ENCODE measurements around the gene MYO1E.
A peak's percentile ranks its signal among the peaks of the same experiment; 100 is the strongest.

MYO1E gene

GRCh38 chr15:59140422-59141226 is 232.0 kb downstream of the MYO1E start:
- Histone ChIP-seq H2AFZ (no peak overlapping the region), H3K4me1 (no peaks in the 10 kb centered on the region), H3K36me3 (ENCODE audit: control insufficient read depth, insufficient read depth, low read length) (no peaks in the 10 kb centered on the region), H3K27ac (no peak overlapping the region), H3K79me2 (no peaks in the 10 kb centered on the region), H3K4me2 (ENCODE audit: low read length) (no peak overlapping the region), H3K9me3 (ENCODE audit: control insufficient read depth, low read length) (no peaks in the 10 kb centered on the region), H3K4me3 (ENCODE audit: low read depth, low read length) (no peak overlapping the region), H3K9ac (no peak overlapping the region), H3K27me3 (ENCODE audit: control insufficient read depth, insufficient read depth, low read length) (no peaks in the 10 kb centered on the region)
- no peak for TF ChIP-seq CTCF (IDR thresholded peaks at IDR 0.05)

GRCh38 chr15:59138243-59138642 is 234.4 kb downstream of the MYO1E start:
- no peaks in the 10 kb centered on the region for H3K4me1 ChIP-seq
- H3K36me3 ChIP-seq (ENCODE audit: control insufficient read depth, insufficient read depth, low read length): no peaks in the 10 kb centered on the region
- H3K27me3 ChIP-seq (ENCODE audit: control insufficient read depth, insufficient read depth, low read length): no peaks in the 10 kb centered on the region
- no peak overlapping the region for H3K9ac ChIP-seq
- no peaks in the 10 kb centered on the region for H3K9me3 ChIP-seq (ENCODE audit: control insufficient read depth, low read length)
- TF ChIP-seq CTCF (IDR thresholded peaks at IDR 0.05): peak; percentile 16
- H3K79me2 ChIP-seq: no peaks in the 10 kb centered on the region
- no peak overlapping the region for H2AFZ ChIP-seq
- no peak overlapping the region for H3K4me2 ChIP-seq (ENCODE audit: low read length)
- no peak overlapping the region for H3K27ac ChIP-seq
- no peak overlapping the region for H3K4me3 ChIP-seq (ENCODE audit: low read depth, low read length)

GRCh38 chr15:59137566-59137965 is 235.1 kb downstream of the MYO1E start:
- no peak overlapping the region for H2AFZ ChIP-seq
- no peak overlapping the region for H3K27ac ChIP-seq
- H3K9ac ChIP-seq: no peak overlapping the region
- no peaks in the 10 kb centered on the region for H3K79me2 ChIP-seq
- H3K27me3 ChIP-seq (ENCODE audit: control insufficient read depth, insufficient read depth, low read length): no peaks in the 10 kb centered on the region
- H3K4me3 ChIP-seq (ENCODE audit: low read depth, low read length): no peak overlapping the region
- TF ChIP-seq CTCF (IDR thresholded peaks at IDR 0.05): no peak
- H3K36me3 ChIP-seq (ENCODE audit: control insufficient read depth, insufficient read depth, low read length): no peaks in the 10 kb centered on the region
- H3K4me1 ChIP-seq: no peaks in the 10 kb centered on the region
- H3K4me2 ChIP-seq (ENCODE audit: low read length): no peak overlapping the region
- no peaks in the 10 kb centered on the region for H3K9me3 ChIP-seq (ENCODE audit: control insufficient read depth, low read length)

- Histone ChIP-seq H3K9ac (no peak overlapping the region), H3K4me1 (no peaks in the 10 kb centered on the region), H3K4me3 (ENCODE audit: low read depth, low read length) (no peak overlapping the region), H3K4me2 (ENCODE audit: low read length) (no peak overlapping the region), H2AFZ (no peak overlapping the region), H3K27me3 (ENCODE audit: control insufficient read depth, insufficient read depth, low read length) (no peaks in the 10 kb centered on the region), H3K9me3 (ENCODE audit: control insufficient read depth, low read length) (no peaks in the 10 kb centered on the region), H3K79me2 (no peaks in the 10 kb centered on the region), H3K36me3 (ENCODE audit: control insufficient read depth, insufficient read depth, low read length) (no peaks in the 10 kb centered on the region), H3K27ac (no peak overlapping the region)
- no peak for TF ChIP-seq CTCF (IDR thresholded peaks at IDR 0.05)
These were observed 238.7 kb downstream of the MYO1E start for GRCh38 chr15:59133929-59134427.

All from parathyroid adenoma (tissue), 2 donors.